ENCODE data around the gene RDH12.
"Not testable (repeated sequence)": the region's sequence is repeated elsewhere in the genome, so short reads cannot be mapped to it uniquely, and the experiment has no call there.

The RDH12 gene

DNA sequence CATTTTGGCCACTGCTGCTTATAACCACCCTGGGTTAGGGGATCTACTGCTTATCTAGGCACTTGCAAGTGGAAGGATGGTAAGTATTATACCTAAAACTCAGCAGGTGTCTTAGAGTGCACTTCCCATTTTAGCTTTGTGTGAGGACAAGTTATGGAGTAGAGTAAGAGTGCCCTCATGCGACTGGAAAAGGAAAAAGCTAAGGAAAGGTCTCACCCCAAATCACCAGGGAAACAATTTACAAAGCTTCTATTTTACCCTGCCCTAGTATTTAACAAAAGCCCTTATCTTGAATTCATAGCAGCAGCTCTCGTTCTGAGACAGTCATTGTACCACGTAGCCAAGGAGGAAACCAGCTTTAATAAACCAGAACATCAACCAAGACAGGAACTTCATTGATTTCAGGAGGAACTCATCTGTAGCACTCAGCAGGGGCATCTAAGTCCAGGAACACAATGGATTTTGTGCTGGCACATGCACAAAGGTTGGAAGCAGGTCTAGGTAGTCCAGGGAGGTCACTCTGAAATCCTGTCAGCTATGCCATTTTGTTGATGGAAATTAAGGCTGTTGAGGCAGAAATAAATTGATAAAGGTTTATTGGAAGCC is 2.9 kb downstream of the RDH12 start:
- DNase-seq (ENCODE audit: insufficient read length, low spot score) (peak; percentile 95), FAIRE-seq (peak; percentile 98)

DNA sequence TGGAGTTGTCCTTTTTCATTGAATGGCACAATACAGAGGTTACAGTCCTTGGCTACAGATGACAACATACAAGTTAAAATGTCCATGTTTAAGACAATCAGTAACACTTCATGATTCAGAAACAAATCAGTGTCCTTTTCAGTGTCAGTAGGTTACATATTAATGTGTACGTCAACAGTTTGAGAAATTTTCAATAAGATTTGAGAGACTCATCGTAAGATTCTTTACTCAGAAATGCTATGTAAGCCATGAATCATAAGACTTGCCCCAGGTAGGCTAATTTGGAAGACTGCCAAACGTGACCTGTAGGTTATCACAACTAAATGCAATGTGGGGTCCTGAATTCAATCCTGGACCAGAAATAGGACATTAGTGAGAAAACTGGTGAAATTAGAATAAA is 3.5 kb downstream of the RDH12 start:
- no peak for FAIRE-seq

DNA sequence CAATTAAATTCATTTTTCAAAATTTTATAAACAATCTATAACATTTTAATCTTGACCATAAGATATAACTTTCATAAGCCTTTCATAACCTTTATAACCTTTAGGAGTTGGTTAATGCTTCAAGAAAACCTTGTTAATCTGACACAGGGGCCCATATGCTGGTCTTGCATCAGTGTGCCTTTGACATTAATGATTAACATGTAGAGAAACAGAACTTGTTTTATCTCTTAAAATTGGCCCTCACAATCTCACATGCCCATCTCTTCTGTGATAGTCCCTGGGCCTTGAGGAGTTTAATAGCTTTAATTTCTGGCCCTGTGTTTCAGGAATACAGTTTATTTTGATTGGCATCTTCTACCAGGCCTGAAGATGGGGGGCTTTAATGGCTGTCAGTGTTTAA is 7.7 kb downstream of the RDH12 start:
- not testable (repeated sequence) for DNase-seq (ENCODE audit: insufficient read length, low spot score); FAIRE-seq

More for the DNA sequence above, 3.5 kb downstream of the RDH12 start:
- DNase-seq (ENCODE audit: insufficient read length, low spot score): no peak

DNA sequence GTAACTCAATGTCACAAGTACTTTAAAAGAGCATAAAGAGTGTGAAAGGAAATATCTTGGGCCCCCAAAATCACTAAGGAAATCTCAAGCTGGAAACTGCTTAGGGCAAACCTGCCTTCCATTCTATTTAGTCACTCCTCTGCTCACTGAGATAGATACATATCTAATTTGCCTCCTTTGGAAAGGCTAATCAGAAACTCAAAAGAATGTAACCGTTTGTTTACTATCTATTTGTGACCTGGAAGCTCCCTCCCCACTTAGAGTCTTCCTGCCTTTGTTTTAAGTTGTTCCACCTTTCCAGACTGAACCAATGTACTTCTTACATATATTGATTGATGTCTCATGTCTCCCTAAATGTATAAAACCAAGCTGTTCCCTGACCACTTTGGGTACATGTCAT is 8.1 kb downstream of the RDH12 start:
- FAIRE-seq: peak; percentile 81
- DNase-seq (ENCODE audit: insufficient read length, low spot score): not testable (repeated sequence)

DNA sequence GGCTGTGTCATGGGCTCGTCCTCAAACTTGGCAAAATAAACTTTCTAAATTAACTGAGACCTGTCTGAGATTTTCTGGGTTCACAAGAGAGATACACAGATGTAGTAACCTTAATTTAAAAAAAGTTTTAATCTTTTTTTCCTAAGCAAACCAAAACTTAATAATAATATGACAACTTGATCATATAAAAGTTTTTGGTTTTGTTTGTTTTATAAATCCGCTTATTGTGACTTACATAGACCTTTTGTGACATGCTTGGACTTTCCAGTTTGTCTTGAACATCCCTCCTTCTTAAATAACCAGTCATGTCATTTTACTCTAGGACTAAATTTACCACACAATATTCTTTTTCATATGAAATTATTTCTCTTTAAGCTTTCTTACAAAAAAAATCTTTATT is 8.5 kb downstream of the RDH12 start:
- FAIRE-seq (no peak), DNase-seq (ENCODE audit: insufficient read length, low spot score) (no peak)

DNA sequence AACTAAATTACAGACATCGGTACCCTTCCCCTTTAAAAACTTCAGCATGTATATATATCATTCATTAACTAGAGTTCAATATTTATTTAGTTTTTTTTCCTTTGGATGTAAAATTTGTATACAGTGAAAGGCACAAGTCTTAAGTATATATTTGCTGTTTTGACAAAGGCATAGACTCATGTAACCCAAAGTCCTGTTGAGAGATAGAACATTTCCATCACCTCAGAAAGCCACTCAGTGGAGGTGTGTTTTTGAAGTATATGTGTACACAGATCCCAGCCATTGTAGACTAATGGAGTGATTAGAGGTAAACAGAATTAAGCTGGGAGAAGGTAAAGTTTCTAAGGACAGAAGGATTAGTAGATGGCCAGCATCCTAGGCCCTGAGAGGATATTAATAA is 15.4 kb downstream of the RDH12 start:
- FAIRE-seq (no peak), DNase-seq (ENCODE audit: insufficient read length, low spot score) (no peak)

DNA sequence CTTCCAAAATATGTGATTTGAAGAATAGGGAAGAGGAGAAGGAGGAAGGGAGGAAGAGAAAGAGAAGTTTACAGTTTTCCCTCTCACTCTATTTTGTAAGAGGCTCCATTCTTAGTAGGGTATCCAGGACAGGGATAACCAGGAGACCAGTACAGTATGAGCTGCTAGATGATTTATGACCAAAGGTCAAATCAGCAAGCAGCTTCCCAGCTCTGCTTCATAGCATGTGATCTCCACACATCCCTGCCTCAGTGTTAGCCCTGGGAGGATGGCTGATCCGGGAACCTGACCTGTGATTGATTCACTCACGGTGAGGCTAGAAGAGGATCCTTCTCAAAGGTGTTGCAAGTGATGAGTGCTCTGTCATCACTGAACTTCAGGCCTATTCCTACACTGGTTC is 16.6 kb downstream of the RDH12 start:
- no peak for DNase-seq (ENCODE audit: insufficient read length, low spot score)
- peak; percentile 96 for FAIRE-seq

DNA sequence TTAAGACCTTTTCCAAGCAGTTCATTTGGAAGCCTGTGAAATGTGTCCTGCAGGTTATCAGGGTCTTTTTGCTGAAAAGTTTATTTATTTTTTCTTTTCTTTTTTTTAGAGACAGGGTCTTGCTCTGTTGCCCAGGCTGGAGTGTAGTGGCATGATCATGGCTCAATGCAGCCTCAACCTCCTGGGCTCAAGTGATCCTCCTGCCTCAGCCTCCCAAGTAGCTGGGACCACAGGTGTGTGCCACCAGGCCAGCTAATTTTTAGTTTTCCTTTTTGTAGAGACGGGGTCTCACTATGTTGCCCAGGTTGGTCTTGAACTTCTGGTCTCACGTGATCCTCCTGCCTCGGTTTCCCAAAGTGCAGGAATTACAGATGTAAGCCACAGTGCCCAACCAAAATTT is 17.7 kb downstream of the RDH12 start:
- FAIRE-seq; DNase-seq (ENCODE audit: insufficient read length, low spot score): not testable (repeated sequence)

DNA sequence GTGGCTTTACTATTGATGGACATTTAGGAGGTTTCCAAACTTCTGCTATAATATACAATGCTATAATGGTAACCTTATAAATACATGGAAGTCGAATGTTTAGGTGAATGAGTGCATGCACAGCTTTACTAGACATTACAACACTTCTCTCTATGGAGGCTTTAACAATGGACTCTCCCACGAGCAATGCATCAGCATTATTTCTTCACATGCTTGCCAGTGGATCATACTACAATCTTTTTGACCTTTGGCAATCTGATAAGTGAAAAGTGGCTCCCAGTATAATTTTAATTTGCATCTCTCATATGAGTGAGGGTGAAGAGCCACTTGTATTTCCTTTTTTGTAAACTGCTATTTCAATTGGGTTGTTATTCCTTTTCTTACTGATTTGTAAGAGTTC is 18.2 kb downstream of the RDH12 start:
- no peak for DNase-seq (ENCODE audit: insufficient read length, low spot score)
- FAIRE-seq: no peak

DNA sequence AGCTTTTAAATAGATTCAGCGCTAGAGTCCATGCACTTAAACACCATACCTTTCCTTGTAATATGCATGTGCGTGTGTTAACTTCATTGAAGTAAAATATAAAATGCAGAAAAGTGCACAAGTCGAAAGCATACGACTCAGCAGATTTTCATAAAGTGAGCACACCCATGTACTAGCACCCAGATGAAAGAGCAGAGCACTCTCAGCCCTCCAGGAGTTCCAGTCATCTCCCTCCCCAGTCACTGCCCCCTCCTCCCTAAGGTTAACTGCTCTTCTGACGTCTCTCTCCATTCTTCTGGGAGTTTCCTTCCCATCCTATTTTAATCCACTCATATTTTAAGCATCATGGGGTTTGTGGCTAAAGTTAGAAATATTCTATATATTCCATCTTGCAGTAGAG is 20.2 kb downstream of the RDH12 start:
- FAIRE-seq: no peak

DNA sequence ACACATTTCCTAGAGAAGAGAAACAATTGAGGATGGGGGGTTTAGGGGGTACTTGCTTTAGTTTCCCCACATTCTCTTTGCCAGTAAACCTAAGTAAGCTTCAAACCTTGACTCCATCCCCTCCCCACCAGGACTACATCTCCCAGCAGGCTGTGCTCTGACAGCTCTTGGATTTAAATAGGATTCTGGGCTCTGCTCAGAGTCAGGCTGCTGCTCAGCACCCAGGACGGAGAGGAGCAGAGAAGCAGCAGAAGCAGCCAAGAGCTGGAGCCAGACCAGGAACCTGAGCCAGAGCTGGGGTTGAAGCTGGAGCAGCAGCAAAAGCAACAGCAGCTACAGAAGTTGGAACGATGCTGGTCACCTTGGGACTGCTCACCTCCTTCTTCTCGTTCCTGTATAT is 20.6 kb downstream of the RDH12 start:
- peak; percentile 69 for DNase-seq (ENCODE audit: insufficient read length, low spot score)
- peak; percentile 95 for FAIRE-seq

More for the DNA sequence above, 20.2 kb downstream of the RDH12 start:
- no peak for DNase-seq (ENCODE audit: insufficient read length, low spot score)

DNA sequence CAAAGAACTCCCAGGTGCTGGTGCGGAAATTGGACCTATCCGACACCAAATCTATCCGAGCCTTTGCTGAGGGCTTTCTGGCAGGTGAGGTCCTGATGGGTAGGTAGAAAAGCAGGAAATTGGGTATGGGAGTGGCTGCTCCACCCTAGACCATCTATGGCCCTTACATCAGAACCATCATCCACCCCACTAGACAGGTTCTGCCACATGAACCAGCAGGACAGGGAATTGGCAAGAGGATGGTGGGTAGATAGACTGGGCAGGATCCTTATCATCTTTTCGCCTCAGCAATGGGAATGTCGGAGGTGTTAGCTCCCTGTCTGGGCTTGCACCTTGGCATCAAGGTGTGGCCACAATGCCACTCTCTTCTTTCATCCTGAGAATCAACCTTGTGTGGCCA is 23.5 kb downstream of the RDH12 start:
- FAIRE-seq: no peak

DNA sequence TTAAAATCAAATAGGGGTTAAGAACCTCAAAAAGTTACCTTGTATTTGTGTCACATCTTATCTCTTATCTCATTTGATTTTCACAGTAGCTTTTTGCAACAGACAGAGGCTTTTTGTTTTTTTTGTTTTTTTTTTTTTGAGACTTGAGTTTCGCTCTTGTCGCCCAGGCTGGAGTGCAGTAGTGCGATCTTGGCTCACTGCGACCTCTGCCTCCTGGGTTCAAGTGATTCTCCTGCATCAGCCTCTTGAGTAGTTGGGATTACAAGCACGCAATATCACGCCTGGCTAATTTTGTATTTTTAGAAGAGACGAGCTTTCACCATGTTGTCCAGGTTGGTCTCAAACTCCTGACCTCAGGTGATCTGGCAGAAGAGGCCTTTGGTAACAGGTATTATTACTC is 25.7 kb downstream of the RDH12 start:
- FAIRE-seq: peak; percentile 62
- DNase-seq (ENCODE audit: insufficient read length, low spot score): no peak

More for the DNA sequence above, 23.5 kb downstream of the RDH12 start:
- no peak for DNase-seq (ENCODE audit: insufficient read length, low spot score)

DNA sequence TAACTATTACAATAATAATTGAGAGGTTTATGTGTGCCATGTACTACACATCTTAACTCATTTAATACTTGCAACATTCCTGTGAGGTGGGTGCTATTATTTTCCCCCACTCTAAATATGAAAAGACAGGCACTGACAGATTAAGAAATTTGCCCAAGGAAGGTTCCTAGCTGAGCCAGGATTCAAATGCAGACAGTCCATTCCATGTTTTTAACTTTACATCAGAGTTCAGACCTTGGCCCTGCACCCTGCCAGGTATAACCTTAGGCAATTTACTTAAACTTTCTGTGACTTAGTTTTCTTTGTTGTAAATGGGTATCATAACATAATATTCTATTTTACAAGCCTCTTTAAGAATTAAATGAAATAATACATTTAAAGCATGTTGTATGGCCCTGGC is 26.6 kb downstream of the RDH12 start:
- FAIRE-seq: no peak
- DNase-seq (ENCODE audit: insufficient read length, low spot score): no peak

DNA sequence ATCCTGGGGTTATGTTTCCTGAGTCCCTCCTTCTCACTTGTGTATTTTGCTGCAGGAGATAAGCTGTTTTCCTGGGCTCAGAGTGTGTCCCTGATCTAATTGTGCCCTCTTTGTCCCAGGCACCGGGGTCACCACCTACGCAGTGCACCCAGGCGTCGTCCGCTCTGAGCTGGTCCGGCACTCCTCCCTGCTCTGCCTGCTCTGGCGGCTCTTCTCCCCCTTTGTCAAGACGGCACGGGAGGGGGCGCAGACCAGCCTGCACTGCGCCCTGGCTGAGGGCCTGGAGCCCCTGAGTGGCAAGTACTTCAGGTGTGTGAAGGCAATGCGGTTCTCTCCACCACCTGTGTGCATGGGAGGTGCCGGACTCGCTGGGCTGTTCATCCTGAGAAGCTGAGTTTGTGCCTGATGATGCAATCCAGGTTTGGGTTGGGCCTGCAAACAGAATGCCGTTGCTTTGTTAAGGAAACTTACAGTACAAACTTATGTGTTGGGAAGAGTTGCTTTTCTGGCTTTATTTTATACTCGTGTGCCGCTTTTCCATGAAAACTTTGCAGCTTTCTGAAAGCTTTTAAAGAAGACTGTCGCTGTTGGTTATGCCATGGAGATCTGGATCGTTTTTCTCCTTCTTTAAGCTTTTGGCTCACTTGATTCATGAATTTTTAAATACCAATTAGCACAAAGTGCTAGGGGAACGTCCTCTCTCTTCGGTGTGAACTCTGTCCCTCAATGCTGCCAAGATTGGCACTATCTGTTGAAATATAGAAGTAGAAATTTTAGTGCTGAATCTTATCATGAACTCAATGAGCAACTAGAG is 27.6 kb downstream of the RDH12 start:
- peak; percentile 81 for FAIRE-seq
- DNase-seq (ENCODE audit: insufficient read length, low spot score): no peak

DNA sequence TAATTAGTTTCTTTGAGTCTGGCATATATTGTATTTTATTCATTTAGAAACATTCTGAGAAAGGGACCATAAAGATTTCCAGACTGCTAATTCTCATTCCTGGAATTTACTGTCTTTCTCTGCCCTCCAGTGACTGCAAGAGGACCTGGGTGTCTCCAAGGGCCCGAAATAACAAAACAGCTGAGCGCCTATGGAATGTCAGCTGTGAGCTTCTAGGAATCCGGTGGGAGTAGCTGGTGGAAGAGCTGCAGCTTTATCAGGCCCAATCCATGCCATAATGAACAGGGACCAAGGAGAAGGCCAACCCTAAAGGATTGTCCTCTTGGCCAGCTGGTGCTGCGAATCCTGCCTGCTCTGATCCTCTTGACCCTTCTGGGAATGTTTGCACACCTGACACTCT is 31.9 kb downstream of the RDH12 start:
- no peak for DNase-seq (ENCODE audit: insufficient read length, low spot score)
- FAIRE-seq: no peak

DNA sequence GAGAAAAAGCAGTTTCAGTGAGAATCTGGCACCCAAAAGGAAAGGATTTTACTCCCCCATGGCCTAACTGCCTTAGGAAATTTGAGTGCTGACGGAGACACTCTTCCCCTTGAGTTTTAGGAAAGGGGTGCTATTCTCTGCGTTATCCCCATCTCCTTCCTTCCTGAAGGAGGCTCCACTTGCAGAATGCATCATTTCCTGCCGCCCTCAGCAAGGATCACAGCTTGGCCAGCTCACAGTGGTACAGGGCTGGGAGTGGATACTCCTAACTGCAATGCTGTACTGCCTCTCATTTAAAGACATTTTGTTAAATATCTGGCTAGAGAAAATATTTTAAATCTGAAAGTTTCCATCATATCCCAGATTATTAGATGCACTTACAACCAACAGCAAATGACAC is 33.0 kb downstream of the RDH12 start:
- DNase-seq (ENCODE audit: insufficient read length, low spot score) (no peak), FAIRE-seq (no peak)

DNA sequence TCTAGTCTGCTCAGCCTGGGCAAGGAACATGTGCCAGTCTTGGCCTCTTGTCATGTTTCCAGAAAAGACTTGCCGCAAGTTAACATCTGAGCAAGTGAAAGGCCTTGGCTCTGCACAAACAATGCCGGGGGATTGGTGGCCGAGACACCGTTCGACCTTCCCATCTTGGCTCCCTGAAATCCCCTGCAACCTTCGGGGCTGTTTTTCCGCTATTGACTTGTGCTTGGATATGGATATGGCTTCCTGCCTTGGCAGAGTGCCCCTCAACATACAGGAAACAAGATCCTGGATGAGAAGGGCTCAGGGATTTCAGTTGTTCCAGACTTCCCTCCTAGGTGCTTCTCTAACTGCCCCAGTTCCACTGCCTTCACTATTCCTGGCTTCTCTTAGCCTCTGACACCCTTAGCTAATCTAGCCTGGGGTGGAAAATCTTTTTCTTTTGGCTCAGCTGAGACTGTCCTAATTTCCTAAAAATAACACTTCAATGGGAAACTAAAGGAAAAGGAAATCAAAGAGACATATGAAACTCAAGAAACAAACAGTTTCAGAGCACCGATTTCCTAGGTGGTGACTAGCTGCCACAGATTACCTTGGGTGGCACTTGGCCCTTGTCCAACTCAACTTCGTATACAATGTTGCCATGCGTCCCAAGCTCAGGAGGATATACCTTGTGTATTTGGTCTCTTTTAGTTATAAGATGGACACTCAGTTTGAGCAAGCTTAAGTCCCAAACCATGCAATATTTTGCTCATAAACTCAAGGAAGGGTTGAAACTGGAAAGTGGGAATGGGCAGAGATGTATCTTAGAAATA is 33.9 kb downstream of the RDH12 start:
- FAIRE-seq (peak; percentile 86), DNase-seq (ENCODE audit: insufficient read length, low spot score) (no peak)

DNA sequence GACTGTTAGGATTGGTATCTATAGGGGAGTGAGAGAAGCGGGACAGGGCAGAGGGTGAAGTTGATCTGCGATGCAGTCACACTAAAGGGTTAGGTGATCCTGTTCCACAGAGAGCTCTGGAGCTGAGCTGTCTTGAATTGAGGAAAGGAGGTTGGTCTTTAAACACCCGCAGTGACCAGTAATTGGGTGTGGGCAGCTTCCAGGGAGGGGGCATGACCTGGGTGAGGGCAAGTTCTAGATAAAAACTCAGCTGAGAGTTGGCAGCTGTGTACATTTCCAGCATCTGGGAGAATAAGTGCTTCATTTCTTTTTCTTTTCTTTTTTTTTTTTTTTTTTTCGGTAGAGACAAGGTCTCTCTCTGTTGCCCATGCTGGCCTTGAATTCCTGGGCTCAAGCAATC is 35.1 kb downstream of the RDH12 start:
- FAIRE-seq: peak; percentile 52
- DNase-seq (ENCODE audit: insufficient read length, low spot score): no peak

DNA sequence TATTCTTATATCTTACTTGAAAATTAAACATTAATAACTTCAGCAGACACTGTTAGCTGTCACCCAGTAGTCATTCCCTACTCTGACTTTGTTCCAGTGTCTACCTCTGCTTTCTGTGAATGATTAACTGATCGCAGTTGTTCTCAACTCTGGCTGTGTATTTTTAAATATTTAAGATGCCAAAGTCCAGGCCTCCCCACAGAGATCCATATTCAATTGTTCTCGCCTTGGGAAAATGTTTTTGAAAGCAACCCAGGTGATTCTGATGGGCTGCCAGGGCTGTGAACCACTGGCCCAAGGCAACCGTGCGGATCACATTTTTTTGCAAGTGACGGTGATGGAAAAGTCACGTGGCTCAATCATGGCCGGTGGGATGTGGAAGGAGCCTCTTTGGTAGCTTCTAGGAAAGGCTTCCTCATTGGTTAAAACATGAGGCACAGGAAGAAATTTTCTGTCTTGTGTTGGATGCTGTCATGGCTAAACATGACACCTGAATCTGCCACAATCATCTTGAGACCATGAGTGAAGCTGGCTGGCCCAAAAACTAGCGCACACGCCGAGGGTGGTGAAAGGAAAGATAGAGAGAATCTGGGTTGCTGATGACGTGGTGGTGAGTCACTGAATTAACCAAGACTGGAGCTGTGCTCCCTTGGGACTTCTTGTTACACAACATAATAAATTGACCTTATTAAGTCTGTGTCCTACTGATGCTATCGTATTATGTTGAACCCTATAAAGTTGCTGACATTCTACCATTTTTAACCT is 37.2 kb downstream of the RDH12 start:
- FAIRE-seq: peak; percentile 93
- peak; percentile 89 for DNase-seq (ENCODE audit: insufficient read length, low spot score)

DNA sequence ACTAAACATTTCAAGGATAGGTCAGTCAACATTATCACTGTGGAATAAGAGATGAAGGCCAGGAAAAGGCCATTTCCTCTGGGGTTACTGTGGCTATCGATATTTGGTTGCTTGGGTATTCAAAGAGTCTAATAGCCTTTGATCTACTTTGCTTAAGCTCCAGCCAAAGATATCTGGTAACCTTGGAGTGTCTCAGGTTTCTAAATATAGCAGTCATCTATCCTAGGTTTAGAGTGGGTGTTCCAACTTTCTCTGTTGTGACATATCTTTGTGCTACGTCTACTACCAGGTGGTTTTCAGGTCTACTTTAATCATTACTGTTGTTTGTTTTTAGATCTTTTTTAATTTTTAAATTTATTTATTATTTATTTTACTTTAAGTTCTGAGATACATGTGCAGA is 42.4 kb downstream of the RDH12 start:
- DNase-seq (ENCODE audit: insufficient read length, low spot score): no peak
- peak; percentile 91 for FAIRE-seq
